ENCODE data around the gene ANKRD9. TPM values are rescaled to one million over a fixed set of nuclear protein-coding genes. Genes with fewer than 3 reads are reported as not detected.

The ANKRD9 gene
- total RNA-seq, 1 donor from 2014 or later: 10.8 TPM

DNA sequence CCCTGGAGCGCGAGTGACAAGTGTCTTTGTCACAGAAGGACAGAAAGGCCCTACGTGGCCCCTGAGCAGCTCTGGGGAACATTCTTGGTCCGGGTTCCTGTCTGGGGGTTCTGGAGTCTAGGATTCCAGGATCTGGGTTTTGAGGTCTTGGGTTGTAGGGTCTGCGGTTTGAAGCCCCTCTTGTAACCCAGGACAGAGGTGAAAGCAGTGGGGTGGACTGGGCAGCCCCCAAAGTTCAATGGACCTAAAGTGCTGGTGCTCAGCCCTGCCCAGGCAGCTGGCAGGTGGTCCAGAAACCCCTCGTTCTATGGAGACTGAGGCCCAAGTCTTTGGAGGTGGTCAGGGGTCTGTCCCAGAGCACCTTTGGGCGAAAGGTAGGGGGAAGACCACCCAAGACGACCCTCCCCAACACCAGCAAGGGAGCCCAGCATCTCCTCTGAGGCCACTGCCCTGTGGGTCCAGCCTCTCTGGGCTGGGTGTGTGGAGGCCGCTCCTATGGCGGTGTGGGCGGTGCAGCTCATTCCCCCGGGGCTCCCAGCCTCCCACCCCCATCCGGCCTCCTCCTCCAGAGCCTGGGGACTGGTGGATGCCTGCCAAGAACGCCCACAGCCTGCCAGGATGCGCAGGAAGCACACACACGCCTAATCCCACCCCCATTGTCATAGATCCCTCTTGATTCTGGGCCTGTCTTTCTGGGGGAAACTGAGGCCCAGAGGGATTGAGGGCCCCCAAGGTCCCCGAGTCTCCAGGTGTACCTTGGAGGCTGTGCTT lies 30.2 kb upstream of the ANKRD9 start:
- H3K27ac Mint-ChIP-seq: no peak overlapping the region
- no peak overlapping the region for H3K27ac ChIP-seq
- H3K4me2 ChIP-seq: no peak overlapping the region
- H3K36me3 Mint-ChIP-seq: no peaks in the 10 kb centered on the region
- peaks cover 15% of the 10 kb centered on the region for H3K4me1 ChIP-seq
- no peak overlapping the region for H3K9ac ChIP-seq
- no peaks in the 10 kb centered on the region for H4K20me1 ChIP-seq (ENCODE audit: low read depth)
- H3K36me3 ChIP-seq: no peaks in the 10 kb centered on the region
- peaks cover 3% of the 10 kb centered on the region for H3K4me1 Mint-ChIP-seq
- H3K27me3 Mint-ChIP-seq (ENCODE audit: insufficient read depth, low read depth): peaks cover 16% of the 10 kb centered on the region
- H3K4me3 ChIP-seq: no peak overlapping the region
- H3K27me3 ChIP-seq: peaks cover 9% of the 10 kb centered on the region
- H3K79me2 ChIP-seq (ENCODE audit: low read depth): no peaks in the 10 kb centered on the region
- H2AFZ ChIP-seq (replicated peaks): peak overlapping the region; percentile 64
- TF ChIP-seq EZH2phosphoT487 (IDR thresholded peaks at IDR 0.05): no peak
- no peak for TF ChIP-seq EZH2 (IDR thresholded peaks at IDR 0.05)
- no peak for TF ChIP-seq CTCF (IDR thresholded peaks at IDR 0.05)
- H3F3A ChIP-seq (ENCODE audit: low read depth): peaks cover 25% of the 10 kb centered on the region
- no peak for DNase-seq (ENCODE audit: low spot score)
- H3K9me3 Mint-ChIP-seq: no peaks in the 10 kb centered on the region
- no peak overlapping the region for H3K4me3 Mint-ChIP-seq
- H3K9me3 ChIP-seq (ENCODE audit: low read depth): no peaks in the 10 kb centered on the region

- Histone ChIP-seq H3K27ac (no peak overlapping the region), H2AFZ (replicated peaks) (no peak overlapping the region), H3K36me3 (no peaks in the 10 kb centered on the region), H3K9ac (no peak overlapping the region), H3K27me3 (peaks cover under 1% of the 10 kb centered on the region), H3K4me2 (no peak overlapping the region), H3K4me1 (peaks cover 7% of the 10 kb centered on the region), H3K4me3 (no peak overlapping the region), H4K20me1 (ENCODE audit: low read depth) (no peaks in the 10 kb centered on the region), H3K9me3 (ENCODE audit: low read depth) (no peaks in the 10 kb centered on the region), H3F3A (ENCODE audit: low read depth) (peaks cover 16% of the 10 kb centered on the region), H3K79me2 (ENCODE audit: low read depth) (no peaks in the 10 kb centered on the region)
- Mint-ChIP-seq H3K4me1 (peaks cover under 1% of the 10 kb centered on the region), H3K27ac (no peak overlapping the region), H3K27me3 (ENCODE audit: insufficient read depth, low read depth) (peaks cover 13% of the 10 kb centered on the region), H3K36me3 (no peaks in the 10 kb centered on the region), H3K9me3 (no peaks in the 10 kb centered on the region), H3K4me3 (no peak overlapping the region)
- no peak for DNase-seq (ENCODE audit: low spot score)
- TF ChIP-seq CTCF (IDR thresholded peaks at IDR 0.05): no peak
- TF ChIP-seq EZH2 (IDR thresholded peaks at IDR 0.05): no peak
- no peak for TF ChIP-seq EZH2phosphoT487 (IDR thresholded peaks at IDR 0.05)
These were observed 29.3 kb upstream of the ANKRD9 start for GRCh38 chr14:102538602-102539543.

DNA sequence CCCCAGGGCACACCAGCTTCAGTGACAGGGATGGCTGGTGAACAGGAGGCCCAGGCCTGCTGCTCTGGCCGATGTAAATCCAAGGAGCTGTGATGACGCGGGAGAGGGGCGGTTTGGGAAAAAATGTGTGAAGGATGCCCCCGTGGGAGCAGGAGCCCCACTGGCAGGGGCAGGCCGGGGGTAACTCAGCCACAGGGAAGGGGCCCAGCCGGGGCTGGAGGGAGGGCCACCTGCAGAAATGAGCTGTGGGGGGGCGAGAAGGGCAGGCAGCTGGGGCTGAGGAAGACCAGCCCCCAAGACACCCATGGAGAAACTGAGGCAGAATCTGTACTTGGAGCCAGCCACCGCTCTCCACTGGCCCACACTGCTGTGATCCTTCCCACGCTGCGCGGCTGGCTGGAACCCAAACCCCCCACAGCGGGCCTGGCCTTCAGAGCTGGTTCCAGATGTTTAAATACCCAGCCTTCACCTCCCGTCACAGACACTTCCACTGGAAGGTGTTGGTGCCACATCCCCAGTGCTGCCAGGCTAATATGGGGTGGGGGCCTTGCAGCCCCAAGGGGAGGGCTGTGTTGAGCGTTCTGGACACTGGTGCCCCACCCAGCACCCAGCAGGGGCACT lies 28.5 kb upstream of the ANKRD9 start:
- Histone ChIP-seq H3F3A (ENCODE audit: low read depth) (peaks cover 11% of the 10 kb centered on the region), H3K4me3 (no peak overlapping the region), H3K27ac (no peak overlapping the region), H3K79me2 (ENCODE audit: low read depth) (no peaks in the 10 kb centered on the region), H2AFZ (replicated peaks) (no peak overlapping the region), H3K9me3 (ENCODE audit: low read depth) (no peaks in the 10 kb centered on the region), H3K36me3 (no peaks in the 10 kb centered on the region), H3K9ac (no peak overlapping the region), H3K4me2 (no peak overlapping the region), H3K4me1 (peaks cover 6% of the 10 kb centered on the region), H4K20me1 (ENCODE audit: low read depth) (no peaks in the 10 kb centered on the region), H3K27me3 (no peaks in the 10 kb centered on the region)
- Mint-ChIP-seq H3K27me3 (ENCODE audit: insufficient read depth, low read depth) (peaks cover 12% of the 10 kb centered on the region), H3K4me3 (no peak overlapping the region), H3K4me1 (no peaks in the 10 kb centered on the region), H3K27ac (no peak overlapping the region), H3K9me3 (no peaks in the 10 kb centered on the region), H3K36me3 (no peaks in the 10 kb centered on the region)
- no peak for DNase-seq (ENCODE audit: low spot score)
- TF ChIP-seq EZH2 (IDR thresholded peaks at IDR 0.05) (no peak), EZH2phosphoT487 (IDR thresholded peaks at IDR 0.05) (no peak), CTCF (IDR thresholded peaks at IDR 0.05) (no peak)

Measured in neural progenitor cell (in vitro differentiated cells).